Measurements from ENCODE around the gene PNCK.

The PNCK gene

GRCh38 chrX:153639177-153640044 is 34.2 kb downstream of the PNCK start:
- no peak for DNase-seq

GRCh38 chrX:153638436-153639176 is 35.0 kb downstream of the PNCK start:
- DNase-seq = no peak

- no peak for DNase-seq
These were observed 35.6 kb downstream of the PNCK start for GRCh38 chrX:153638041-153638371.

- DNase-seq = no peak
These were observed 36.2 kb downstream of the PNCK start for GRCh38 chrX:153637121-153638040.

GRCh38 chrX:153636716-153637115 is 36.9 kb downstream of the PNCK start:
- DNase-seq = no peak

- DNase-seq = peak; percentile 12
These were observed 37.6 kb downstream of the PNCK start for GRCh38 chrX:153635788-153636668.

- no peak for DNase-seq
These were observed 38.2 kb downstream of the PNCK start for GRCh38 chrX:153635388-153635787.

GRCh38 chrX:153634832-153635231 is 38.8 kb downstream of the PNCK start:
- no peak for DNase-seq

GRCh38 chrX:153634236-153634635 is 39.4 kb downstream of the PNCK start:
- DNase-seq = no peak

GRCh38 chrX:153633607-153634180 is 39.9 kb downstream of the PNCK start:
- no peak for DNase-seq

- DNase-seq = no peak
These were observed 40.6 kb downstream of the PNCK start for GRCh38 chrX:153633048-153633447.

GRCh38 chrX:153632595-153632946 is 41.0 kb downstream of the PNCK start:
- no peak for DNase-seq

- DNase-seq = no peak
These were observed 41.6 kb downstream of the PNCK start for GRCh38 chrX:153631907-153632594.

- DNase-seq = no peak
These were observed 42.3 kb downstream of the PNCK start for GRCh38 chrX:153631346-153631745.

GRCh38 chrX:153628665-153629064 is 44.9 kb downstream of the PNCK start:
- no peak for DNase-seq

- DNase-seq = no peak
These were observed 45.5 kb downstream of the PNCK start for GRCh38 chrX:153628129-153628528.

GRCh38 chrX:153627675-153628111 is 45.9 kb downstream of the PNCK start:
- DNase-seq = no peak

- no peak for DNase-seq
These were observed 46.5 kb downstream of the PNCK start for GRCh38 chrX:153626863-153627674.

- DNase-seq = no peak
These were observed 47.5 kb downstream of the PNCK start for GRCh38 chrX:153626025-153626633.
